ENCODE results near the gene RAMP1.

- TF ChIP-seq CTCF (IDR thresholded peaks at IDR 0.05) (no peak), EP300 (IDR thresholded peaks at IDR 0.05) (no peak), POLR2AphosphoS5 (IDR thresholded peaks at IDR 0.05) (no peak), POLR2A (IDR thresholded peaks at IDR 0.05) (no peak)
Observed at GRCh38 chr2:237955640-237956401, 96.4 kb downstream of the RAMP1 start.
